Measurements from ENCODE around the gene SZRD1.
A peak's percentile ranks its signal among the peaks of the same experiment; 100 is the strongest.

SZRD1 gene

GRCh38 chr1:16397120-16397519 lies 30.1 kb downstream of the SZRD1 start:
- no peak for DNase-seq

GRCh38 chr1:16398371-16398953 lies 31.4 kb downstream of the SZRD1 start:
- no peak for DNase-seq

GRCh38 chr1:16402742-16403141 lies 35.7 kb downstream of the SZRD1 start:
- DNase-seq: no peak

- no peak for DNase-seq
Measured at GRCh38 chr1:16405441-16405840, 38.4 kb downstream of the SZRD1 start.

GRCh38 chr1:16406868-16407267 lies 39.8 kb downstream of the SZRD1 start:
- no peak for DNase-seq

GRCh38 chr1:16409536-16410152 lies 42.6 kb downstream of the SZRD1 start:
- no peak for DNase-seq

GRCh38 chr1:16410803-16411202 lies 43.8 kb downstream of the SZRD1 start:
- DNase-seq: no peak

GRCh38 chr1:16413191-16413590 lies 46.1 kb downstream of the SZRD1 start:
- DNase-seq: no peak

- DNase-seq: no peak
Measured at GRCh38 chr1:16418823-16419425, 51.9 kb downstream of the SZRD1 start.

GRCh38 chr1:16420424-16421118 lies 53.5 kb downstream of the SZRD1 start:
- no peak for DNase-seq

- no peak for DNase-seq
Measured at GRCh38 chr1:16421201-16421600, 54.2 kb downstream of the SZRD1 start.

GRCh38 chr1:16422041-16422440 lies 55.0 kb downstream of the SZRD1 start:
- DNase-seq: no peak

- no peak for DNase-seq
Measured at GRCh38 chr1:16425125-16426025, 58.3 kb downstream of the SZRD1 start.

GRCh38 chr1:16430606-16431005 lies 63.6 kb downstream of the SZRD1 start:
- no peak for DNase-seq

- no peak for DNase-seq
Measured at GRCh38 chr1:16433030-16433429, 66.0 kb downstream of the SZRD1 start.

GRCh38 chr1:16434007-16434406 lies 67.0 kb downstream of the SZRD1 start:
- no peak for DNase-seq

GRCh38 chr1:16434501-16434900 lies 67.5 kb downstream of the SZRD1 start:
- DNase-seq: no peak

- no peak for DNase-seq
Measured at GRCh38 chr1:16436946-16437474, 70.0 kb downstream of the SZRD1 start, which contains the start of gene SPATA21. Gene SPATA21 (minus strand): TSS chr1:16437424. CDS start chr1:16431371, 6,053 bp downstream.

- no peak for DNase-seq
Measured at GRCh38 chr1:16438516-16438915, 71.5 kb downstream of the SZRD1 start.

- DNase-seq: no peak
Measured at GRCh38 chr1:16438924-16439323, 71.9 kb downstream of the SZRD1 start.

GRCh38 chr1:16440131-16440469 lies 73.1 kb downstream of the SZRD1 start:
- peak in 1 of 2 experiments; percentile 38 for DNase-seq

- DNase-seq: peak; percentile 88 to 91
Measured at GRCh38 chr1:16440470-16441281, 73.6 kb downstream of the SZRD1 start, which contains the start of gene NECAP2. Gene NECAP2 (plus strand): TSS chr1:16440724. CDS start chr1:16440762, 38 bp downstream.
